ENCODE measurements around the gene SMPDL3B.
"Not testable (repeated sequence)": the region's sequence is repeated elsewhere in the genome, so short reads cannot be mapped to it uniquely, and the experiment has no call there.

The SMPDL3B gene

DNA sequence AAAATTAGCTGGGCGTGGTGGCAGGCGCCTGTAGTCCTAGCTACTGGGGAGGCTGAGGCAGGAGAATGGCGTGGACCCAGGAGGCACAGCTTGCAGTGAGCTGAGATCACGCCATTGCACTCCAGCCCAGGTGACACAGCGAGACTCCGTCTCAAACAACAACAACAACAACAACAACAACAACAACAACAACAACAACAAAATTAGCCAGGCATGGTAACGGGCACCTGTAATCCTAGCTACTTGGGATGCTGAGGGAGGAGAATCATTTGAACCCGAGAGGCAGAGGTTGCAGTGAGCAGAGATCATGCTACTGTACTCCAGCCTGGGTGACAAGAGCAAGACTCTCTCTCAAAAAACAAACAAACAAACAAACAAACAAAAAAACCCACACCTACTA is 68.3 kb downstream of the SMPDL3B start:
- peaks cover 58% of the 10 kb centered on the region for H3K36me3 Mint-ChIP-seq (ENCODE audit: low read depth)
- H3K4me1 Mint-ChIP-seq (ENCODE audit: low read depth); H3K27ac Mint-ChIP-seq: not testable (repeated sequence)

More for the DNA sequence above, 68.3 kb downstream of the SMPDL3B start:
- not testable (repeated sequence) for H3K27me3 Mint-ChIP-seq, DNase-seq, H3K4me3 Mint-ChIP-seq, H3K9me3 Mint-ChIP-seq
